Lower lobe of right lung (tissue), 2 donors: ENCODE measurements around the gene UBAC2. TPM values are rescaled to one million over a fixed set of nuclear protein-coding genes. Genes with fewer than 3 reads are reported as not detected.
A peak's percentile ranks its signal among the peaks of the same experiment; 100 is the strongest.

Experiments
- ATAC-seq, 2 donors: fragments of 200-7000 bp; cut with Tn5 transposase; one replicate each; pipeline ENCODE4 v1.9.1; 2020 to 2022; ENCODE audit warnings: mild to moderate bottlenecking in 2 of 2, moderate library complexity in 2 of 2
- DNase-seq: peaks from one replicate; pipeline ENCODE4 v3.0.0-alpha.2; 2020
- H3K27ac ChIP-seq: fragments of 200-600 bp; one replicate; pipeline ENCODE4 v1.8.0; 2022
- H3K27me3 ChIP-seq: fragments of 200-600 bp; one replicate; pipeline ENCODE4 v1.8.0; 2022; ENCODE audit warnings: low read depth
- H3K36me3 ChIP-seq: fragments of 200-600 bp; one replicate; pipeline ENCODE4 v1.8.0; 2022; ENCODE audit warnings: mild to moderate bottlenecking
- H3K4me1 ChIP-seq: fragments of 200-600 bp; one replicate; pipeline ENCODE4 v1.8.0; 2022
- H3K4me3 ChIP-seq: fragments of 200-600 bp; one replicate; pipeline ENCODE4 v1.8.0; 2022; ENCODE audit warnings: mild to moderate bottlenecking
- H3K9me3 ChIP-seq: fragments of 200-600 bp; one replicate; pipeline ENCODE4 v1.8.0; 2022
- intact Hi-C: fragments of 100-400 bp; cut with DNase I; formaldehyde crosslinking; loops from one replicate; pipeline ENCODE4 v1.11.0; 2022
- total RNA-seq: library from RNA; stranded (reverse); fragmentation: NEBNext Ultra II Directional; extraction: Animal tissue kit (Norgen Biotek cat#: 25700); gene quantifications from one replicate; pipeline ENCODE4 v1.2.1, GENCODE V29; 2021
- TF ChIP-seq, protein P1 (sequence below): fragments of 200-600 bp; IDR thresholded peaks from one replicate; pipeline ENCODE4 v1.8.0; 2022; ENCODE audit warnings: antibody characterized with exemption, mild to moderate bottlenecking
- donor health status: DM: no; HTN: yes; CAD: no; lungs with severe emphysema.

UBAC2 gene
- total RNA-seq, 1 donor from 2014 or later = 44.5 TPM

- Histone ChIP-seq H3K9me3 (no peaks in the 10 kb centered on the region), H3K27ac (no peak overlapping the region), H3K4me1 (peaks cover 12% of the 10 kb centered on the region), H3K4me3 (no peak overlapping the region), H3K36me3 (peaks cover 27% of the 10 kb centered on the region), H3K27me3 (no peaks in the 10 kb centered on the region)
- TF ChIP-seq, protein P1, sequence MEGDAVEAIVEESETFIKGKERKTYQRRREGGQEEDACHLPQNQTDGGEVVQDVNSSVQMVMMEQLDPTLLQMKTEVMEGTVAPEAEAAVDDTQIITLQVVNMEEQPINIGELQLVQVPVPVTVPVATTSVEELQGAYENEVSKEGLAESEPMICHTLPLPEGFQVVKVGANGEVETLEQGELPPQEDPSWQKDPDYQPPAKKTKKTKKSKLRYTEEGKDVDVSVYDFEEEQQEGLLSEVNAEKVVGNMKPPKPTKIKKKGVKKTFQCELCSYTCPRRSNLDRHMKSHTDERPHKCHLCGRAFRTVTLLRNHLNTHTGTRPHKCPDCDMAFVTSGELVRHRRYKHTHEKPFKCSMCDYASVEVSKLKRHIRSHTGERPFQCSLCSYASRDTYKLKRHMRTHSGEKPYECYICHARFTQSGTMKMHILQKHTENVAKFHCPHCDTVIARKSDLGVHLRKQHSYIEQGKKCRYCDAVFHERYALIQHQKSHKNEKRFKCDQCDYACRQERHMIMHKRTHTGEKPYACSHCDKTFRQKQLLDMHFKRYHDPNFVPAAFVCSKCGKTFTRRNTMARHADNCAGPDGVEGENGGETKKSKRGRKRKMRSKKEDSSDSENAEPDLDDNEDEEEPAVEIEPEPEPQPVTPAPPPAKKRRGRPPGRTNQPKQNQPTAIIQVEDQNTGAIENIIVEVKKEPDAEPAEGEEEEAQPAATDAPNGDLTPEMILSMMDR = no peak
- intact Hi-C loops = no loop called here
- no peak for DNase-seq
- peak; percentile 24 to 29 for ATAC-seq
These were observed 181.9 kb downstream of the UBAC2 start for GRCh38 chr13:99382428-99383133.

GRCh38 chr13:99383511-99383921, 182.9 kb downstream of the UBAC2 start:
- ATAC-seq (no peak), DNase-seq (no peak)
- TF ChIP-seq, protein P1 = no peak
- Histone ChIP-seq H3K36me3 (peaks cover 22% of the 10 kb centered on the region), H3K27me3 (no peaks in the 10 kb centered on the region), H3K4me1 (peaks cover 12% of the 10 kb centered on the region), H3K9me3 (no peaks in the 10 kb centered on the region), H3K4me3 (no peak overlapping the region), H3K27ac (no peak overlapping the region)
- intact Hi-C loops = no loop called here

DNA sequence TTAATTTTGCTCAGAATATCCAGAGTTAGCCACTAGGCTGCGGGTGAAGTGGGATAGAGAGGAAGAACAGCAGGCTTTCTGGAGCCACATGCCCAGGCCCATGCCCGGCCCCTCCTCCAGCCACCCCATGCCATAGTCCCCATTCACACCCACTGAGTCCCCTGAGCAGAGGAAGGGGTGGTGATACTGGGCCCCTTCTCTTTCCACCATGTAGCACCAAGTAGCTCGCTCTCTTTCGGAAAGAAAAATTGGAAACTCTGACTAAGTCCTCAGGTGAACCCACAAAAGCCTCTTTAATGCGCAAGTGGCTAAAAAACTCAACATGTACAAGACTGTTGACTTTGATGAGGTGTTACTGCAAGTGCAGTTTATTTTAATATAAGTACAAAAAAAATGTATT, 183.3 kb downstream of the UBAC2 start:
- H3K27me3 ChIP-seq = no peaks in the 10 kb centered on the region
- no peaks in the 10 kb centered on the region for H3K9me3 ChIP-seq
- no peak for ATAC-seq
- H3K4me1 ChIP-seq = peaks cover 12% of the 10 kb centered on the region
- H3K4me3 ChIP-seq = no peak overlapping the region
- TF ChIP-seq, protein P1 = no peak
- intact Hi-C loops = no loop called here
- no peak overlapping the region for H3K27ac ChIP-seq
- no peak for DNase-seq
- H3K36me3 ChIP-seq = peaks cover 20% of the 10 kb centered on the region

GRCh38 chr13:99384468-99384867, 183.8 kb downstream of the UBAC2 start:
- DNase-seq = no peak
- Histone ChIP-seq H3K4me3 (no peak overlapping the region), H3K9me3 (no peaks in the 10 kb centered on the region), H3K36me3 (peaks cover 20% of the 10 kb centered on the region), H3K4me1 (peaks cover 12% of the 10 kb centered on the region), H3K27ac (no peak overlapping the region), H3K27me3 (no peaks in the 10 kb centered on the region)
- TF ChIP-seq, protein P1 = no peak
- intact Hi-C loops = no loop called here
- ATAC-seq = no peak

- Histone ChIP-seq H3K27ac (no peak overlapping the region), H3K27me3 (no peaks in the 10 kb centered on the region), H3K36me3 (peaks cover 20% of the 10 kb centered on the region), H3K9me3 (no peaks in the 10 kb centered on the region), H3K4me3 (no peak overlapping the region), H3K4me1 (peaks cover 12% of the 10 kb centered on the region)
- no peak for DNase-seq
- TF ChIP-seq, protein P1 = no peak
- no peak for ATAC-seq
- intact Hi-C loops = no loop called here
These were observed 184.5 kb downstream of the UBAC2 start for GRCh38 chr13:99385161-99385560.
